H1 (cell line): ENCODE measurements around the gene ADAMTS9. TPM values are rescaled to one million over a fixed set of nuclear protein-coding genes. Genes with fewer than 3 reads are reported as not detected.

Source experiments
- CTCF ChIA-PET: fragments of 300-600 bp; sonication (Branson Sonifier 250); formaldehyde crosslinking; loops from one replicate; lab custom pipeline; 2021; ENCODE audit not compliant: partially characterized antibody; lab: Charles Lee
- POLR2A ChIA-PET: fragments of 300-600 bp; sonication (Branson Sonifier 250); formaldehyde crosslinking; loops from one replicate; lab custom pipeline; 2021; ENCODE audit warnings: inconsistent platforms; ENCODE audit not compliant: partially characterized antibody; lab: Charles Lee
- DNase-seq, 2 experiments: peaks; one replicate each; pipeline versions ENCODE4 v3.0.0 to v3.0.0-alpha.2; 2010 to 2022; ENCODE audit warnings: low spot score in 2 of 2, low read depth in 1 of 2, mixed read lengths in 1 of 2
- FAIRE-seq: peaks from 2 replicates; lab custom pipeline; 2011; peaks lifted over from hg19 to GRCh38; lab: Jason Lieb, UNC
- H2AFZ ChIP-seq: 2 replicates; pipeline ENCODE4 v1.8.1; 2012; ENCODE audit warnings: low read length, inconsistent platforms
- H2AK5ac ChIP-seq: 2 replicates; pipeline ENCODE4 v1.6.1; 2013; ENCODE audit warnings: low read depth, low read length
- H2BK120ac ChIP-seq: replicated peaks from 2 replicates; pipeline ENCODE3; 2013; ENCODE audit warnings: low read depth, low read length, inconsistent platforms
- H2BK12ac ChIP-seq: 2 replicates; pipeline ENCODE4 v1.6.1; 2013; ENCODE audit warnings: low read depth, low read length
- H2BK15ac ChIP-seq: 2 replicates; pipeline ENCODE4 v1.6.1; 2013; ENCODE audit warnings: low read length
- H2BK20ac ChIP-seq: 2 replicates; pipeline ENCODE4 v1.6.1; 2013; ENCODE audit warnings: low read length
- H2BK5ac ChIP-seq: 2 replicates; pipeline ENCODE4 v1.6.1; 2013; ENCODE audit warnings: low read depth, low read length
- H3K14ac ChIP-seq: 2 replicates; pipeline ENCODE4 v1.6.1; 2013; ENCODE audit warnings: inconsistent platforms; ENCODE audit not compliant: insufficient read length
- H3K18ac ChIP-seq: 2 replicates; pipeline ENCODE4 v1.6.1; 2013; ENCODE audit warnings: low read length; ENCODE audit errors: extremely low read depth
- H3K23ac ChIP-seq: 2 replicates; pipeline ENCODE4 v1.6.1; 2013; ENCODE audit warnings: inconsistent platforms; ENCODE audit not compliant: insufficient read length
- H3K23me2 ChIP-seq: 2 replicates; pipeline ENCODE4 v1.6.1; 2013; ENCODE audit warnings: low read depth, low read length
- H3K27ac ChIP-seq: 2 replicates; pipeline ENCODE4 v1.6.1; 2011; ENCODE audit warnings: low read depth, low read length, inconsistent platforms
- H3K27me3 ChIP-seq, 4 experiments: replicated peaks in 1 of 4; 1 replicate in 1 of 4; 2 replicates in 3 of 4; pipeline versions ENCODE4 v1.6.1 to v1.8.1; 2011 to 2013; ENCODE audit warnings: low read length in 3 of 4, mild to moderate bottlenecking in 3 of 4, inconsistent platforms in 2 of 4, mixed read lengths in 2 of 4, moderate library complexity in 1 of 4; ENCODE audit not compliant: control insufficient read depth in 3 of 4, insufficient read depth in 3 of 4; ENCODE audit errors: extremely low read depth in 1 of 4
- H3K36me3 ChIP-seq, 4 experiments: 2 replicates each; pipeline versions ENCODE4 v1.6.1 to v1.8.1; 2011 to 2013; ENCODE audit warnings: mild to moderate bottlenecking in 4 of 4, low read length in 3 of 4, moderate library complexity in 2 of 4, control low read depth in 1 of 4, inconsistent platforms in 1 of 4; ENCODE audit not compliant: insufficient read depth in 4 of 4, control insufficient read depth in 2 of 4
- H3K4ac ChIP-seq: replicated peaks from 2 replicates; pipeline ENCODE3; 2013; ENCODE audit warnings: low read length, low read depth, mixed read lengths, inconsistent platforms; ENCODE audit not compliant: insufficient read length
- H3K4me1 ChIP-seq, 4 experiments: replicated peaks in 1 of 4; 1 replicate in 1 of 4; 2 replicates in 3 of 4; pipeline versions ENCODE4 v1.6.1 to v1.8.1; 2011 to 2013; ENCODE audit warnings: low read length in 3 of 4, inconsistent platforms in 2 of 4, mixed read lengths in 1 of 4; ENCODE audit not compliant: insufficient read depth in 4 of 4, control insufficient read depth in 3 of 4
- H3K4me2 ChIP-seq, 2 experiments: 2 replicates each; pipeline versions ENCODE4 v1.6.1 to v1.8.1; 2011 to 2013; ENCODE audit warnings: low read depth in 2 of 2, low read length in 2 of 2, control low read depth in 1 of 2, inconsistent platforms in 1 of 2, mild to moderate bottlenecking in 1 of 2; ENCODE audit not compliant: insufficient read depth in 1 of 2
- H3K4me3 ChIP-seq, 4 experiments: fragments of 200-600, 300-600 bp in 1 of 4; sonication (generic), shearing (Covaris generic), sonication (Bioruptor Twin) in 1 of 4; 2 replicates each; pipeline versions ENCODE4 v1.5.1 to v1.8.1; 2011 to 2016; ENCODE audit warnings: low read length in 4 of 4, low read depth in 3 of 4, control low read depth in 2 of 4, inconsistent platforms in 2 of 4, mild to moderate bottlenecking in 2 of 4, mixed read lengths in 1 of 4, moderate library complexity in 1 of 4; ENCODE audit not compliant: insufficient read depth in 2 of 4; ENCODE audit errors: extremely low read depth in 1 of 4
- H3K56ac ChIP-seq: replicated peaks from 2 replicates; pipeline ENCODE3; 2013; ENCODE audit warnings: low read depth, mild to moderate bottlenecking, mixed read lengths, low read length, inconsistent platforms; ENCODE audit not compliant: insufficient read length
- H3K79me1 ChIP-seq: 2 replicates; pipeline ENCODE4 v1.6.1; 2013; ENCODE audit warnings: low read depth, low read length, control low read depth
- H3K79me2 ChIP-seq, 2 experiments: 2 replicates each; pipeline versions ENCODE4 v1.6.1 to v1.8.1; 2012 to 2013; ENCODE audit warnings: low read length in 2 of 2, mild to moderate bottlenecking in 2 of 2, inconsistent platforms in 1 of 2; ENCODE audit not compliant: insufficient read depth in 2 of 2, control insufficient read depth in 1 of 2
- H3K9ac ChIP-seq, 4 experiments: replicated peaks in 1 of 4; 1 replicate in 1 of 4; 2 replicates in 3 of 4; pipeline versions ENCODE4 v1.6.1 to v1.8.1; 2011 to 2013; ENCODE audit warnings: low read depth in 3 of 4, low read length in 3 of 4, control low read depth in 2 of 4, mild to moderate bottlenecking in 2 of 4, moderate library complexity in 2 of 4, inconsistent platforms in 1 of 4; ENCODE audit errors: extremely low read depth in 1 of 4
- H3K9me3 ChIP-seq, 2 experiments: 2 replicates each; pipeline versions ENCODE4 v1.6.1 to v1.8.1; 2012 to 2013; ENCODE audit warnings: mild to moderate bottlenecking in 2 of 2, moderate library complexity in 2 of 2, control low read depth in 1 of 2, inconsistent platforms in 1 of 2, low read depth in 1 of 2, low read length in 1 of 2, mixed read lengths in 1 of 2; ENCODE audit not compliant: insufficient read depth in 2 of 2
- H4K20me1 ChIP-seq, 2 experiments: replicated peaks in 1 of 2; 2 replicates each; pipeline versions ENCODE3 to v1.8.1; 2011 to 2013; ENCODE audit warnings: inconsistent platforms in 2 of 2, low read length in 2 of 2, mild to moderate bottlenecking in 1 of 2; ENCODE audit not compliant: insufficient read depth in 2 of 2, control insufficient read depth in 1 of 2
- H4K5ac ChIP-seq: 2 replicates; pipeline ENCODE4 v1.6.1; 2013; ENCODE audit warnings: low read length, low read depth, mixed read lengths, inconsistent platforms; ENCODE audit not compliant: insufficient read length
- H4K8ac ChIP-seq: 2 replicates; pipeline ENCODE4 v1.8.0; 2013; ENCODE audit warnings: mild to moderate bottlenecking, moderate library complexity, low read length, inconsistent platforms; ENCODE audit not compliant: insufficient read depth; ENCODE audit errors: extremely low read depth
- H4K91ac ChIP-seq: replicated peaks from 2 replicates; pipeline ENCODE3; 2013; ENCODE audit warnings: low read length, mixed read lengths, inconsistent platforms; ENCODE audit not compliant: insufficient read length
- CREB1 ChIP-seq: IDR thresholded peaks from 2 replicates; pipeline ENCODE4 v1.6.1; 2012; ENCODE audit warnings: inconsistent platforms
- SRF ChIP-seq: IDR thresholded peaks from 2 replicates; pipeline ENCODE4 v1.6.1; 2011; ENCODE audit warnings: mild to moderate bottlenecking, low read depth, low read length, moderate library complexity
- SUZ12 ChIP-seq: fragments of 200-600 bp; sonication (generic); IDR thresholded peaks from 2 replicates; pipeline ENCODE4 v1.6.1; 2012; ENCODE audit warnings: mild to moderate bottlenecking, inconsistent platforms, low read length, moderate library complexity, mixed read lengths
- TBP ChIP-seq: IDR thresholded peaks from 2 replicates; pipeline ENCODE4 v1.6.1; 2011; ENCODE audit warnings: low read depth, low read length, improper control_type of control experiment
- WGBS, 2 experiments: shearing (Covaris generic) in 1 of 2; methylation state at CpG; one replicate each; pipeline versions ENCODE4 v1.1.6 to v1.1.7; 2013 to 2015; ENCODE audit warnings: low lambda C conversion rate in 2 of 2, mixed read lengths in 2 of 2, inconsistent platforms in 1 of 2, low coverage in 1 of 2, missing lambda C conversion rate in 1 of 2; ENCODE audit not compliant: insufficient replicate concordance in 2 of 2, insufficient coverage in 1 of 2, insufficient read length in 1 of 2; ENCODE audit errors: extremely low coverage in 1 of 2, missing lambda C conversion rate in 1 of 2; 5-methylcytosine and 5-hydroxymethylcytosine counted together
- polyA plus RNA-seq, 7 experiments: library from polyadenylated mRNA; depleted of rRNA in 3 of 7; stranded (reverse) in 5 of 7; unstranded in 2 of 7; fragments of >200 nt in 5 of 7; fragments of 200-250 nt in 2 of 7; gene quantifications; 1 replicate in 5 of 7; 2 replicates in 1 of 7; 4 replicates in 1 of 7; pipeline versions ENCODE4 v1.2.1 to v1.2.3, GENCODE V29; 2011 to 2013; ENCODE audit warnings: missing spikeins in 2 of 7, mixed read lengths in 2 of 7
- total RNA-seq: library from RNA; stranded (reverse); fragmentation: NEBNext Ultra II Directional; extraction: Animal tissue kit (Norgen Biotek cat#: 25700); gene quantifications from 2 replicates; pipeline ENCODE4 v1.2.1, GENCODE V29; 2021

ADAMTS9 gene
- total and polyA plus RNA-seq, 2 of the 8 experiments (the other 6 are each of a cell fraction or from before 2014, with no cell fraction given): 0.20 to 0.41 TPM

DNA sequence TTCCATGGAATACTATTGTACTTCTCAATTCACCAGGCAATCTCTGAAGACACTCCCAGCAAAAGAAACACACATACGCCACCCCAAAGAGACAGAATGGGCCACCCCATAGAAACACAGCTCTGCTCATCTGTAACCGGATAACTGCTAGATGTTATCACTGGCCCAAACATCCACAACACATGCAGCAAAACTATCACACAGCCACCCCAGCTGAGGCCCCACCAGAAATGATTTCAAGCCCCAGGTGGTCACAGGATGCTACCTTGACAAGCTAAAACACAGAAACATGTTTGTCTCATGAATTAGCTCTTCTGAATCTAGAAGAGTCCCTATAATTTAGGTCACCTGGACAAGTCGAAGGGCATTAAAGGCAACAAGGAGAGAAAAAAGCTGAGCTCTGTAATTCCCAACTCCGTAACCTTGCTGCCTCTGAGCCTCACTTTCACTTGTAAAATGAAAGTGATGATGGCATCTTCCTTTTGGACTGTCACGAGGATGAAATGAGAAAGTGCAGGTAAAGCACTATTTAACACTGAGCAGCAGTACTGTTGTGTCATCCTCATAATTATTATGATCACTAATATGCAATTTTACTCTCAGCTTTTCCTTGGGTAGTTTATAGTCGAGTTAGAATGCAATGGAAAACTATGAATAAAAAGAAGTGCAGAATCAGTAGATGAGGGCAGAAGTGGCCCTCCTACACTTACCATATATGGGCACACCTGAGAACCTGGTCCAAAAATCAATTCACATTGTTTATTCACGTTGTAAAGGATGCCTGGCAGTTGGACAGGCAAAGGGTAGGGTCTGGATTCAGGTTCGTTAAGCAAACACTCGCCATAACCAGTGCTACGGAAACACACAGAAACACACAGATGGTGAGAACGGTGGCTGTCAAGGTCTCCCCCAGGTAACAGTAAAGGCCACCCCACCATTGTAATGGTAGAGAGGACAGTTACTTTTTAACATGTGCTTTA is 38.6 kb downstream of the ADAMTS9 start:
- Histone ChIP-seq H3K23me2 (no peaks in the 10 kb centered on the region), H3K4ac (no peak overlapping the region), H3K27ac (no peak overlapping the region), H3K4me3 (no peak overlapping the region), H2BK15ac (no peak overlapping the region), H3K14ac (no peak overlapping the region), H3K9ac (no peak overlapping the region), H3K4me1 (peaks cover 0 to 8% (median 6%) of the 10 kb centered on the region in 4 experiments; a peak in 3 of 7 replicates), H3K18ac (no peak overlapping the region), H4K20me1 (no peaks in the 10 kb centered on the region), H3K56ac (no peak overlapping the region), H3K79me1 (no peaks in the 10 kb centered on the region), H3K27me3 (no peaks in the 10 kb centered on the region), H4K8ac (no peak overlapping the region), H3K4me2 (no peak overlapping the region), H2BK12ac (no peak overlapping the region), H3K36me3 (no peaks in the 10 kb centered on the region), H4K5ac (no peak overlapping the region), H2AK5ac (no peak overlapping the region), H2BK5ac (no peak overlapping the region), H3K9me3 (no peaks in the 10 kb centered on the region), H4K91ac (no peak overlapping the region), H2BK20ac (no peak overlapping the region), H3K23ac (no peak overlapping the region), H2AFZ (no peak overlapping the region), H2BK120ac (no peak overlapping the region), H3K79me2 (no peaks in the 10 kb centered on the region)
- POLR2A ChIA-PET: no interaction called here
- no peak for FAIRE-seq
- no peak for DNase-seq
- WGBS, 2 experiments: 87% methylated on average over 11 of the region's 11 CpGs; no CpG with 5 or more reads in 1 of the 2 experiments
- TF ChIP-seq CREB1 (no peak), SRF (peak; percentile 24; the same call in 1 of the 2 replicates), TBP (no peak), SUZ12 (no peak)
- CTCF ChIA-PET: interaction anchor here (0.6 to 1.6 kb wide), 6 partner anchors 13 to 730 kb away, joined by 3 to 5 read pairs (median 3); no protein-coding TSS in a partner anchor
